ENCODE measurements around the gene LPCAT2.

- TF ChIP-seq CTCF (IDR thresholded peaks at IDR 0.05), result no peak
- TF ChIP-seq POLR2A (IDR thresholded peaks at IDR 0.05), result no peak
Observed at GRCh38 chr16:55530316-55530856, 21.5 kb downstream of the LPCAT2 start.
